ENCODE data around the gene PRPSAP2. TPM values are rescaled to one million over a fixed set of nuclear protein-coding genes. Genes with fewer than 3 reads are reported as not detected.

PRPSAP2 gene
- total and polyA plus RNA-seq, 2 donors (not counting 3 experiments of a cell fraction or from before 2014, with no cell fraction given): 22.2 to 38.5 TPM

DNA sequence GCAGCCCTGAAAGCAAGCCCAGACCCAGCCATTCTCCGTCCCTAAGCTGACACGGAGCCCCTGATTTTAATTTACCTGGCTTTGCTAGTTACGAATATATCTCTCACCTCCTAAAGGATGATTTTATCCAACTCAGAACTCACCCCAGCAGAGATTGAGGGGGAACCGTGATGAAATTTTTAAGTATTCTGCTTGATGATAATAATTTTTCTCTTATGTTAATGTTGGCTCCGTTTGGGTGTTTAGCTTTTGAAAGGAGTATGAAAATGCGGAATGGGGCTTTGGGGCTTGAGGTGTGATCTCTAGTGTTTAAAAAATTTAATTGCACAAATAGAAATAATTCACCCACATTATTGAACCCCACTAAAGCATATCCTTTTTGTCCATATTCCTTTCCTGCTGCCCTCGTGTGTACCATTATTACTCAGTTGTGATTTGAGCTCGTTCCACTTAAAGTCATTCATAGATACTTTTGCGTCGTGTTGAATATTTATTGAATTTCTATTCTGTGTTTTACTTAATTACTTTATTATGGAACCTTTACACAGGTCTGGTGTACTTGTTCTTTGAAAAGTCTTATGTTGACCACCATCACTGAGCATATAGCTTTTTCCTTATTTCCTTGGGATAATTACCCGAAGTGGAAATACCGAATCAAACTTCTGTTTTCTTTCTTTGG, 775 bp downstream of the PRPSAP2 start:
- Histone ChIP-seq H3K9me1 (replicated peaks; ENCODE audit: control insufficient read depth, extremely low read depth, insufficient read depth, low read length) (no peaks in the 10 kb centered on the region), H2AFZ (ENCODE audit: low read depth, low read length) (peak overlapping the region; percentile 81), H3K27ac (ENCODE audit: insufficient read depth, low read depth, low read length) (peak overlapping the region; percentile 44), H3K4me1 (ENCODE audit: control insufficient read depth, extremely low read depth, insufficient read depth, low read length) (peaks cover 16% of the 10 kb centered on the region), H3K79me2 (ENCODE audit: control insufficient read depth, insufficient read depth, low read length) (peaks cover 30% of the 10 kb centered on the region), H3K36me3 (ENCODE audit: control insufficient read depth in 2 of 2, extremely low read depth in 1 of 2, insufficient read depth in 2 of 2, low read length in 2 of 2) (no peaks in the 10 kb centered on the region), H3K4me3 (replicated peaks in 1 of 3; ENCODE audit: insufficient read depth in 1 of 3, low read depth in 1 of 3, low read length in 3 of 3) (peak overlapping the region; percentile 56 to 85 (median 80)), H3K27me3 (ENCODE audit: control insufficient read depth in 2 of 2, insufficient read depth in 2 of 2, low read length in 2 of 2) (no peaks in the 10 kb centered on the region), H3K9ac (replicated peaks; ENCODE audit: extremely low read depth, insufficient read depth, low read length) (peak overlapping the region; percentile 72), H3K9me3 (replicated peaks; ENCODE audit: control insufficient read depth, insufficient read depth, low read length) (no peaks in the 10 kb centered on the region), H4K20me1 (replicated peaks; ENCODE audit: control insufficient read depth, extremely low read depth, insufficient read depth, low read length) (peaks cover 3% of the 10 kb centered on the region), H3K4me2 (ENCODE audit: insufficient read depth, low read length) (peak overlapping the region; percentile 62)
- TF ChIP-seq MYC (IDR thresholded peaks at IDR 0.05; ENCODE audit: low read depth, low read length): no peak
- TF ChIP-seq, protein P1, sequence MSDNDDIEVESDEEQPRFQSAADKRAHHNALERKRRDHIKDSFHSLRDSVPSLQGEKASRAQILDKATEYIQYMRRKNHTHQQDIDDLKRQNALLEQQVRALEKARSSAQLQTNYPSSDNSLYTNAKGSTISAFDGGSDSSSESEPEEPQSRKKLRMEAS (IDR thresholded peaks at IDR 0.05; ENCODE audit: insufficient read depth, insufficient read length): no peak
- TF ChIP-seq, protein P2, sequence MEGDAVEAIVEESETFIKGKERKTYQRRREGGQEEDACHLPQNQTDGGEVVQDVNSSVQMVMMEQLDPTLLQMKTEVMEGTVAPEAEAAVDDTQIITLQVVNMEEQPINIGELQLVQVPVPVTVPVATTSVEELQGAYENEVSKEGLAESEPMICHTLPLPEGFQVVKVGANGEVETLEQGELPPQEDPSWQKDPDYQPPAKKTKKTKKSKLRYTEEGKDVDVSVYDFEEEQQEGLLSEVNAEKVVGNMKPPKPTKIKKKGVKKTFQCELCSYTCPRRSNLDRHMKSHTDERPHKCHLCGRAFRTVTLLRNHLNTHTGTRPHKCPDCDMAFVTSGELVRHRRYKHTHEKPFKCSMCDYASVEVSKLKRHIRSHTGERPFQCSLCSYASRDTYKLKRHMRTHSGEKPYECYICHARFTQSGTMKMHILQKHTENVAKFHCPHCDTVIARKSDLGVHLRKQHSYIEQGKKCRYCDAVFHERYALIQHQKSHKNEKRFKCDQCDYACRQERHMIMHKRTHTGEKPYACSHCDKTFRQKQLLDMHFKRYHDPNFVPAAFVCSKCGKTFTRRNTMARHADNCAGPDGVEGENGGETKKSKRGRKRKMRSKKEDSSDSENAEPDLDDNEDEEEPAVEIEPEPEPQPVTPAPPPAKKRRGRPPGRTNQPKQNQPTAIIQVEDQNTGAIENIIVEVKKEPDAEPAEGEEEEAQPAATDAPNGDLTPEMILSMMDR (IDR thresholded peaks at IDR 0.05; ENCODE audit: extremely low read depth in 1 of 2, insufficient read depth in 1 of 2, low read depth in 1 of 2, low read length in 2 of 2): no peak
- TF ChIP-seq POLR2AphosphoS5 (IDR thresholded peaks at IDR 0.05; ENCODE audit: insufficient read depth, low read depth, low read length): no peak
- no peak for TF ChIP-seq POLR2A (IDR thresholded peaks at IDR 0.05; ENCODE audit: low read depth, low read length)
- TF ChIP-seq GATA2 (IDR thresholded peaks at IDR 0.05; ENCODE audit: insufficient read depth, insufficient read length, low read depth, low read length): no peak
- no peak for TF ChIP-seq FOS (IDR thresholded peaks at IDR 0.05; ENCODE audit: borderline replicate concordance, insufficient read depth, low read length)
- no peak for TF ChIP-seq JUN (IDR thresholded peaks at IDR 0.05; ENCODE audit: borderline replicate concordance, insufficient read depth, insufficient read length, low read depth)
- TF ChIP-seq EZH2 (IDR thresholded peaks at IDR 0.05; ENCODE audit: borderline replicate concordance, low read depth, low read length, severe bottlenecking): no peak
- BruUV-seq (replicated peaks): TSS peak; percentile 45
- ChIA-PET CTCF (interaction anchor here (0.6 to 1.7 kb wide), 5 partner anchors 8 to 103 kb away, joined by 3 to 7 read pairs (median 5); no protein-coding TSS in a partner anchor), POLR2A (no interaction called here)
- FAIRE-seq (no peak), DNase-seq (ENCODE audit: low read depth, low spot score) (no peak)
- intact Hi-C loops (cut with micrococcal nuclease): loop anchor here (2.0 kb wide), 1 partner anchor 78 kb away; the partner anchor contains the start of gene TVP23B
- dilution Hi-C loops (cut with MboI; ENCODE audit: extremely low pct_ligation_motif_present, low sequenced_read_pairs): no loop called here
